Liver (tissue), 9 donors: ENCODE results near the gene SLIT3. TPM values are rescaled to one million over a fixed set of nuclear protein-coding genes. Genes with fewer than 3 reads are reported as not detected.

Experiments used
- DNase-seq: peaks from one replicate; pipeline ENCODE4 v3.0.0-alpha.2; 2017; ENCODE audit warnings: low spot score
- H3K27ac ChIP-seq, 2 donors: one replicate each; pipeline ENCODE4 v1.7.0; 2013; ENCODE audit warnings: inconsistent platforms in 2 of 2, low read length in 2 of 2, control low read depth in 1 of 2, low read depth in 1 of 2, mild to moderate bottlenecking in 1 of 2
- H3K27me3 ChIP-seq, 4 donors: one replicate each; pipeline versions ENCODE4 v1.6.1 to v1.7.0; 2013; ENCODE audit warnings: low read length in 3 of 4, inconsistent platforms in 1 of 4, mild to moderate bottlenecking in 1 of 4, moderate library complexity in 1 of 4; ENCODE audit not compliant: control insufficient read depth in 4 of 4, insufficient read depth in 4 of 4
- H3K36me3 ChIP-seq, 4 donors: one replicate each; pipeline versions ENCODE4 v1.6.1 to v1.7.0; 2013; ENCODE audit warnings: low read length in 3 of 4, mild to moderate bottlenecking in 3 of 4, low read depth in 1 of 4, moderate library complexity in 1 of 4; ENCODE audit not compliant: control insufficient read depth in 4 of 4, insufficient read depth in 3 of 4
- H3K4me1 ChIP-seq, 4 donors: one replicate each; pipeline versions ENCODE4 v1.6.1 to v1.7.0; 2013; ENCODE audit warnings: low read length in 3 of 4, mild to moderate bottlenecking in 3 of 4, moderate library complexity in 1 of 4; ENCODE audit not compliant: control insufficient read depth in 4 of 4, insufficient read depth in 4 of 4
- H3K4me3 ChIP-seq, 3 donors: one replicate each; pipeline versions ENCODE4 v1.6.1 to v1.7.0; 2013; ENCODE audit warnings: low read length in 3 of 3, control low read depth in 1 of 3, low read depth in 1 of 3, mild to moderate bottlenecking in 1 of 3
- H3K9ac ChIP-seq, 2 donors: one replicate each; pipeline ENCODE4 v1.7.0; 2013; ENCODE audit warnings: low read length in 2 of 2, mild to moderate bottlenecking in 2 of 2, moderate library complexity in 2 of 2, control low read depth in 1 of 2, low read depth in 1 of 2
- H3K9me3 ChIP-seq, 4 donors: one replicate each; pipeline versions ENCODE4 v1.6.1 to v1.7.0; 2013; ENCODE audit warnings: low read length in 3 of 4; ENCODE audit not compliant: control insufficient read depth in 4 of 4
- ATF3 ChIP-seq: IDR thresholded peaks from 2 replicates; pipeline ENCODE4 v1.6.1; 2016; ENCODE audit warnings: antibody characterized with exemption
- EGR1 ChIP-seq, 2 donors: IDR thresholded peaks; 2 replicates each; pipeline ENCODE4 v1.6.1; 2016 to 2018; ENCODE audit warnings: antibody characterized with exemption in 2 of 2, low read depth in 2 of 2
- FOXA2 ChIP-seq: IDR thresholded peaks from 2 replicates; pipeline ENCODE4 v1.6.1; 2016; ENCODE audit warnings: antibody characterized with exemption
- GABPA ChIP-seq, 2 donors: IDR thresholded peaks in 1 of 2; conservative IDR thresholded peaks in 1 of 2; 2 replicates each; pipeline ENCODE4 v1.6.1; 2016; ENCODE audit warnings: antibody characterized with exemption in 2 of 2, mild to moderate bottlenecking in 1 of 2, moderate library complexity in 1 of 2
- HNF4A ChIP-seq, 2 donors: conservative IDR thresholded peaks; 2 replicates each; pipeline ENCODE4 v1.6.1; 2016; ENCODE audit warnings: antibody characterized with exemption in 2 of 2, mild to moderate bottlenecking in 2 of 2
- HNF4G ChIP-seq: IDR thresholded peaks from 2 replicates; pipeline ENCODE4 v1.6.1; 2016; ENCODE audit warnings: antibody characterized with exemption
- JUND ChIP-seq, 2 donors: IDR thresholded peaks; 2 replicates each; pipeline ENCODE4 v1.6.1; 2016; ENCODE audit warnings: antibody characterized with exemption in 2 of 2
- RAD21 ChIP-seq, 2 donors: IDR thresholded peaks; 2 replicates each; pipeline ENCODE4 v1.6.1; 2016; ENCODE audit warnings: antibody characterized with exemption in 2 of 2, mild to moderate bottlenecking in 2 of 2
- RXRA ChIP-seq, 2 donors: IDR thresholded peaks; 2 replicates each; pipeline ENCODE4 v1.6.1; 2017 to 2018; ENCODE audit warnings: antibody characterized with exemption in 2 of 2, mild to moderate bottlenecking in 1 of 2
- SP1 ChIP-seq: IDR thresholded peaks from 2 replicates; pipeline ENCODE4 v1.6.1; 2018; ENCODE audit warnings: antibody characterized with exemption, mild to moderate bottlenecking
- TAF1 ChIP-seq: conservative IDR thresholded peaks from 2 replicates; pipeline ENCODE4 v1.6.1; 2016; ENCODE audit warnings: antibody characterized with exemption, mild to moderate bottlenecking
- YY1 ChIP-seq: IDR thresholded peaks from 2 replicates; pipeline ENCODE4 v1.6.1; 2016; ENCODE audit warnings: antibody characterized with exemption, mild to moderate bottlenecking
- WGBS: extraction: QIAGEN DNeasy Blood & Tissue Kit; methylation state at CpG from one replicate; pipeline ENCODE4 v1.1.7; 2013; 5-methylcytosine and 5-hydroxymethylcytosine counted together
- polyA plus RNA-seq, 2 donors: library from polyadenylated mRNA; stranded (reverse) in 1 of 2; unstranded in 1 of 2; fragments of 200-250 nt in 1 of 2; fragments of >200 nt in 1 of 2; fragmentation: Nextera tagmentation in 1 of 2; extraction: Ambion mirVana in 1 of 2; gene quantifications; one replicate each; pipeline versions ENCODE4 v1.2.1 to v1.2.3, GENCODE V29; 2013 to 2015
- total RNA-seq, 2 donors: library from RNA; depleted of rRNA; stranded (reverse); fragments of >200 nt; gene quantifications; one replicate each; pipeline ENCODE4 v1.2.3, GENCODE V29; 2014
- TF ChIP-seq, protein P1 (sequence below): IDR thresholded peaks from 2 replicates; pipeline ENCODE4 v1.6.1; 2016; ENCODE audit warnings: antibody characterized with exemption
- donor health status: healthy.
- donor health status: healthy.
- donor health status: healthy.
- donor health status: healthy.
- donor health status: healthy.

Gene SLIT3
- total and polyA plus RNA-seq, 4 donors: 0.61 to 1.3 (median 0.91) TPM

GRCh38 chr5:169152946-169153345 is 148.0 kb downstream of the SLIT3 start:
- DNase-seq: no peak
- no peak overlapping the region for H3K9ac ChIP-seq
- H3K9me3 ChIP-seq: peaks cover 0 to 5% (median 0%) of the 10 kb centered on the region in 4 donors
- H3K4me3 ChIP-seq: no peak overlapping the region
- H3K4me1 ChIP-seq: no peaks in the 10 kb centered on the region
- TF ChIP-seq RAD21 (IDR thresholded peaks at IDR 0.05) (no peak), SP1 (no peak), FOXA2 (no peak)
- peaks cover 0 to 2% (median 0%) of the 10 kb centered on the region in 4 donors for H3K27me3 ChIP-seq
- H3K27ac ChIP-seq: no peak overlapping the region
- no peaks in the 10 kb centered on the region for H3K36me3 ChIP-seq
- 74% methylated on average over 7 of the region's 7 CpGs for WGBS

- 74% methylated on average over 8 of the region's 8 CpGs for WGBS
- peaks cover 0 to 2% (median 0%) of the 10 kb centered on the region in 4 donors for H3K27me3 ChIP-seq
- no peak for DNase-seq
- no peak overlapping the region for H3K4me3 ChIP-seq
- TF ChIP-seq FOXA2 (no peak), RAD21 (IDR thresholded peaks at IDR 0.05) (no peak), JUND (IDR thresholded peaks at IDR 0.05) (no peak), GABPA (IDR thresholded peaks at IDR 0.05 in 1 of 2, conservative IDR thresholded peaks at IDR 0.05 in 1 of 2) (no peak), HNF4G (no peak), ATF3 (no peak), TAF1 (no peak)
- TF ChIP-seq, protein P1, sequence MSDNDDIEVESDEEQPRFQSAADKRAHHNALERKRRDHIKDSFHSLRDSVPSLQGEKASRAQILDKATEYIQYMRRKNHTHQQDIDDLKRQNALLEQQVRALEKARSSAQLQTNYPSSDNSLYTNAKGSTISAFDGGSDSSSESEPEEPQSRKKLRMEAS: no peak
- peaks cover 0 to 4% (median 0%) of the 10 kb centered on the region in 4 donors for H3K9me3 ChIP-seq
- no peaks in the 10 kb centered on the region for H3K36me3 ChIP-seq
- H3K27ac ChIP-seq: no peak overlapping the region
- H3K9ac ChIP-seq: no peak overlapping the region
- H3K4me1 ChIP-seq: no peaks in the 10 kb centered on the region
Observed at GRCh38 chr5:169152453-169152852, 148.5 kb downstream of the SLIT3 start.

DNA sequence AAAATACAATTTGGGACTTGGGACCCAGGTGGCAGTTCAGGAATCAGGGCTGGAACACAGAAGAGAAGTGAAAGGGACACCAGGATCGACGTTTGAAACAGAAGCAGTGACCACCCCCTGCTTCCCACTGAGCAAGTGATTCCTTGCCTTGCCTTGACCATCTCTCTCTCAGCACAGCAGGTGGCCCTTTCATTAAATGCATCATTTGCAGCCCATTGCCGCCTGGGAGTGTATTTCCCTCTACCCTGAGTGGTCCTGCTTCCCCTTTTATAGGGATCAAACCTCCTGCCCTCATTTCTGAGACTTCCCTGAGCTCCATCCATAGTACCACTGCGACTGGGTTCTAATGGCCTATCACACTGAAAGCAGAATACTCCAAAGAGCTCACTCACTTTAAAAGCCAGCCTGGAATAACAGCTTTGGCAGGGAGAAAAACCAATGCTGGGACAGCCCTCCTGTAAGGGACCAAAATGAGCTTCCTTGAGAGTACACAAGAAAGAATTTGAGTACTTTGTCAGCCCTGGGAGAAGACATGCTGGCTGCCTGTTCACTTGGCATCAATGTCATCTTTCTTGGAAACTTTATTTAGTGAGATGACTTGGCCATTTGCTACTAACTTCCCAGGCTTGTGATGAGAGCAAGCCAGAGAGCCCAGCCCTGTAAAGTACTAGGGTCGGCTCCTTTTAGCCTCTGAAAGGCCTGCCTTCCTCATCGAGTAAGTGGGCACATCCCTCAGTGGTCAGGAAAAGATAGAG is 149.7 kb downstream of the SLIT3 start:
- Histone ChIP-seq H3K4me3 (no peak overlapping the region), H3K9ac (no peak overlapping the region), H3K9me3 (no peaks in the 10 kb centered on the region), H3K4me1 (no peaks in the 10 kb centered on the region), H3K27ac (no peak overlapping the region), H3K36me3 (no peaks in the 10 kb centered on the region), H3K27me3 (peaks cover 0 to 5% (median 0%) of the 10 kb centered on the region in 4 donors)
- TF ChIP-seq HNF4G: no peak
- WGBS: 50% methylated on average over 6 of the region's 6 CpGs
- DNase-seq: no peak

DNA sequence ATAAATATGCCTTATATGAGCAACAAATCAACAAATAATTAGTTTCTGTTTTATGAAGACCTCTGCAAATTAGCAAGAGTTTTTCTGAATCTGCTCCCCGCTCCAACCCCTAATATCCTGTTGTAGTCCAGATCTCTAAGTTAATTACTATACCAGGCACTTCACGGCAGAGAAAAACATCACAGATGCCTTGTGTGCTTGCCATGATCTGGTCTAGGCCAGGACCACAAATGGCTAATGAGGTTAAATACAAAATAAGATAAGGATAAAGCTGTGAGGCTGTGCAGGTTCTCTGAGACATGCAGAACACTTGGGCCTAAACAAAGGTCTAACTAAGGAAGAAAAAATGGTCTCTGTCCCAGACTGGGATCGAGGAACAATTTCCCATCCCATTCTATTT is 150.8 kb downstream of the SLIT3 start:
- Histone ChIP-seq H3K27me3 (peaks cover 0 to 6% (median 0%) of the 10 kb centered on the region in 4 donors), H3K27ac (no peak overlapping the region), H3K4me1 (no peaks in the 10 kb centered on the region), H3K9me3 (no peaks in the 10 kb centered on the region), H3K9ac (no peak overlapping the region), H3K36me3 (no peaks in the 10 kb centered on the region), H3K4me3 (no peak overlapping the region)
- DNase-seq: no peak
- WGBS: 84% methylated on average over 3 of the region's 3 CpGs
- no peak for TF ChIP-seq RXRA (IDR thresholded peaks at IDR 0.05)
- no peak for TF ChIP-seq EGR1 (IDR thresholded peaks at IDR 0.05; ENCODE audit: low read depth in 2 of 2)
- no peak for TF ChIP-seq YY1
- no peak for TF ChIP-seq HNF4A (conservative IDR thresholded peaks at IDR 0.05)
- TF ChIP-seq SP1: no peak
- no peak for TF ChIP-seq JUND (IDR thresholded peaks at IDR 0.05)
- TF ChIP-seq, protein P1: no peak
